Upper lobe of left lung (tissue), 6 donors: Measurements from ENCODE around the gene COX8A. TPM values are rescaled to one million over a fixed set of nuclear protein-coding genes. Genes with fewer than 3 reads are reported as not detected.

ENCODE experiments used
- ATAC-seq, 2 donors: fragments of 200-7000 bp; cut with Tn5 transposase; one replicate each; pipeline ENCODE4 v1.9.1; 2022; ENCODE audit warnings: mild to moderate bottlenecking in 2 of 2, moderate library complexity in 2 of 2; ENCODE audit not compliant: low FRiP score in 2 of 2
- DNase-seq, 2 donors: peaks; one replicate each; pipeline ENCODE4 v3.0.0-alpha.2; 2019 to 2020
- H3K27ac ChIP-seq, 4 donors: fragments of 200-600 bp; sonication (generic); one replicate each; pipeline ENCODE4 v1.5.1; 2016 to 2019
- H3K27me3 ChIP-seq, 4 donors: fragments of 200-600 bp; sonication (generic); one replicate each; pipeline ENCODE4 v1.5.1; 2017 to 2019
- H3K36me3 ChIP-seq, 4 donors: fragments of 200-600 bp; sonication (generic); one replicate each; pipeline ENCODE4 v1.5.1; 2016 to 2019
- H3K4me1 ChIP-seq, 4 donors: fragments of 200-600 bp; sonication (generic); one replicate each; pipeline ENCODE4 v1.5.1; 2018 to 2019
- H3K4me3 ChIP-seq, 4 donors: fragments of 200-600 bp; sonication (generic); one replicate each; pipeline ENCODE4 v1.5.1; 2017 to 2019; ENCODE audit warnings: mild to moderate bottlenecking in 2 of 4, moderate library complexity in 1 of 4
- H3K9me3 ChIP-seq, 4 donors: fragments of 200-600 bp; sonication (generic); one replicate each; pipeline ENCODE4 v1.5.1; 2018 to 2019
- EP300 ChIP-seq, 4 donors: sonication (generic); formaldehyde crosslinking; IDR thresholded peaks; one replicate each; pipeline ENCODE4 v1.5.1; 2017; ENCODE audit warnings: antibody characterized with exemption in 4 of 4, control low read depth in 2 of 4
- POLR2A ChIP-seq, 4 donors: fragments of 450-650 bp; IDR thresholded peaks; one replicate each; pipeline ENCODE4 v1.5.1; 2016 to 2017; ENCODE audit warnings: antibody characterized with exemption in 4 of 4, mild to moderate bottlenecking in 2 of 4
- POLR2AphosphoS5 ChIP-seq, 2 donors: sonication (generic); formaldehyde crosslinking; IDR thresholded peaks; one replicate each; pipeline ENCODE4 v1.5.1; 2017; ENCODE audit warnings: antibody characterized with exemption in 2 of 2
- WGBS, 2 donors: methylation state at CpG; one replicate each; pipeline ENCODE4 v1.1.5; 2017 to 2018; 5-methylcytosine and 5-hydroxymethylcytosine counted together
- total RNA-seq, 6 donors: library from RNA; depleted of rRNA in 4 of 6; stranded (reverse); fragments of >200 nt in 4 of 6; gene quantifications; one replicate each; pipeline versions ENCODE4 v1.1.0 to v1.2.1, GENCODE V29; 2016 to 2021
- TF ChIP-seq, protein P1 (sequence below), 6 experiments: fragments of 450-650 bp in 4 of 6; fragments of 200-600 bp in 2 of 6; sonication (generic) in 2 of 6; IDR thresholded peaks; one replicate each; pipeline ENCODE4 v1.5.1; 2016 to 2019; ENCODE audit warnings: antibody characterized with exemption in 6 of 6
- donor health status: DM: no; HTN: no; CAD: no; lungs with moderate emphysema.
- donor health status: DM: no; HTN: yes; CAD: no; lungs with severe emphysema.

The COX8A gene
- total RNA-seq, 6 donors from 2014 or later, result 184 to 510 (median 271) TPM

GRCh38 chr11:63997801-63998337 is 23.4 kb downstream of the COX8A start:
- TF ChIP-seq, protein P1, sequence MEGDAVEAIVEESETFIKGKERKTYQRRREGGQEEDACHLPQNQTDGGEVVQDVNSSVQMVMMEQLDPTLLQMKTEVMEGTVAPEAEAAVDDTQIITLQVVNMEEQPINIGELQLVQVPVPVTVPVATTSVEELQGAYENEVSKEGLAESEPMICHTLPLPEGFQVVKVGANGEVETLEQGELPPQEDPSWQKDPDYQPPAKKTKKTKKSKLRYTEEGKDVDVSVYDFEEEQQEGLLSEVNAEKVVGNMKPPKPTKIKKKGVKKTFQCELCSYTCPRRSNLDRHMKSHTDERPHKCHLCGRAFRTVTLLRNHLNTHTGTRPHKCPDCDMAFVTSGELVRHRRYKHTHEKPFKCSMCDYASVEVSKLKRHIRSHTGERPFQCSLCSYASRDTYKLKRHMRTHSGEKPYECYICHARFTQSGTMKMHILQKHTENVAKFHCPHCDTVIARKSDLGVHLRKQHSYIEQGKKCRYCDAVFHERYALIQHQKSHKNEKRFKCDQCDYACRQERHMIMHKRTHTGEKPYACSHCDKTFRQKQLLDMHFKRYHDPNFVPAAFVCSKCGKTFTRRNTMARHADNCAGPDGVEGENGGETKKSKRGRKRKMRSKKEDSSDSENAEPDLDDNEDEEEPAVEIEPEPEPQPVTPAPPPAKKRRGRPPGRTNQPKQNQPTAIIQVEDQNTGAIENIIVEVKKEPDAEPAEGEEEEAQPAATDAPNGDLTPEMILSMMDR (IDR thresholded peaks at IDR 0.05), result no peak
- TF ChIP-seq EP300 (IDR thresholded peaks at IDR 0.05) (no peak), POLR2AphosphoS5 (IDR thresholded peaks at IDR 0.05) (no peak), POLR2A (IDR thresholded peaks at IDR 0.05) (no peak)
- Histone ChIP-seq H3K27ac (no peak overlapping the region), H3K27me3 (no peaks in the 10 kb centered on the region), H3K4me1 (peaks cover 30 to 40% (median 33%) of the 10 kb centered on the region in 4 donors), H3K9me3 (no peaks in the 10 kb centered on the region), H3K36me3 (peaks cover 6 to 61% (median 43%) of the 10 kb centered on the region in 4 donors), H3K4me3 (no peak overlapping the region)
- no peak for ATAC-seq
- WGBS, 2 donors, result 81 to 87% methylated on average over 6 to 11 of the region's 11 CpGs
- peak in 1 of 2 donors; percentile 51 for DNase-seq

DNA sequence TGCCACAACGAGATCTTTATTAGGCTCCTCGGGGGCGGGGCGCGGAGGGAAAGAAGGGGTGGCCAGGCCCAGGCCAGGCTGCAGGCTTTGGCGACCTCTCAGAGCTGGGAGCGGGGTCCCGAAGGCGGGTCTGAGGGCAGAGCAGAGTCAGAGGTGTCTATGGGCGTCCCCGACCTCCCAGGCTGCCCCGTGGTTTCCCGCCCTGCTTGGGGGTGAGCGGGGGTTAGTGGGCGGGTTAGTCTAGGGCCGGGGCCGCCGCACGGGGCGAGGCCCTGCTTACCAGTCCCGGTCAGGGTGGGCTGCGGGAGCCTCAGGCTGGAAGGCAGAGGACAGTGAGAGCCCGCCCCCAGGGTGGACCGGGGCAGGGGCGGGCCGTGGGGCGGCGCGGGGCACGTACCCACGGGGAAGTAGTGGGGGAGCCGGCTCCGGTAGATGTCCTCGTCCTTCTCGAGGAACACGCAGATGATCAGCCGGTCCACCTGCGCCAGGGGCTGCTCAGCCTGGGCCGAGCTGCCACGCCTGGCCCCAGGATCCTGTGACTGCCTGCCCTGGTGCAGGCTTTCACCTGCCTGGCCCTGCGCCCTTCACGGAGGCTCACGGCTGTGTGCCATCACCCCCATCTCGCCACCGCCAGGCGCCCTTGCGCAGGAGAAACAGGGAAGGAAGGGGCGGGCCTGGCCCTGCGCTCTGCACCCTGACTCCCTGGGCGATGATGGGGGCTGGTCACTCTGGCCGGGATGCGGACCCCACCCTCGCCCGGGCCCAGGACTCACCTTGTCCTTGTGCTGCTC is 24.3 kb downstream of the COX8A start:
- Histone ChIP-seq H3K27me3 (no peaks in the 10 kb centered on the region), H3K36me3 (peaks cover 6 to 53% (median 43%) of the 10 kb centered on the region in 4 donors), H3K27ac (no peak overlapping the region), H3K4me3 (peak overlapping the region in 3 of 4 donors; percentile 16 to 48 (median 40)), H3K4me1 (peaks cover 30 to 40% (median 33%) of the 10 kb centered on the region in 4 donors), H3K9me3 (no peaks in the 10 kb centered on the region)
- DNase-seq, result peak in 1 of 2 donors; percentile 86
- 82 to 84% methylated on average over 38 to 54 of the region's 54 CpGs for WGBS, 2 donors
- TF ChIP-seq, protein P1 (IDR thresholded peaks at IDR 0.05), result no peak
- no peak for TF ChIP-seq EP300 (IDR thresholded peaks at IDR 0.05)
- TF ChIP-seq POLR2AphosphoS5 (IDR thresholded peaks at IDR 0.05), result no peak
- TF ChIP-seq POLR2A (IDR thresholded peaks at IDR 0.05), result no peak
- ATAC-seq, result no peak

GRCh38 chr11:63999349-64000025 is 25.1 kb downstream of the COX8A start:
- ATAC-seq, result peak in 1 of 2 donors; percentile 60
- Histone ChIP-seq H3K36me3 (peaks cover 6 to 46% (median 41%) of the 10 kb centered on the region in 4 donors), H3K4me3 (peak overlapping the region in 3 of 4 donors; percentile 16 to 48 (median 40)), H3K4me1 (peaks cover 30 to 40% (median 33%) of the 10 kb centered on the region in 4 donors), H3K27me3 (no peaks in the 10 kb centered on the region), H3K9me3 (no peaks in the 10 kb centered on the region), H3K27ac (no peak overlapping the region)
- DNase-seq, result peak in 1 of 2 donors; percentile 90
- TF ChIP-seq EP300 (IDR thresholded peaks at IDR 0.05) (no peak), POLR2AphosphoS5 (IDR thresholded peaks at IDR 0.05) (no peak), POLR2A (IDR thresholded peaks at IDR 0.05) (no peak)
- TF ChIP-seq, protein P1 (IDR thresholded peaks at IDR 0.05), result no peak
- 45% methylated on average over 52 of the region's 59 CpGs; no CpG with 5 or more reads in 1 of the 2 donors for WGBS, 2 donors

GRCh38 chr11:64000026-64000739 is 25.8 kb downstream of the COX8A start:
- H3K9me3 ChIP-seq, result no peaks in the 10 kb centered on the region
- no peak for TF ChIP-seq POLR2AphosphoS5 (IDR thresholded peaks at IDR 0.05)
- TF ChIP-seq, protein P1 (IDR thresholded peaks at IDR 0.05), result peak; percentile 86 to 97 (median 96)
- ATAC-seq (peak; percentile 69 to 92), DNase-seq (peak; percentile 63 to 95)
- peaks cover 6 to 39% (median 36%) of the 10 kb centered on the region in 4 donors for H3K36me3 ChIP-seq
- H3K4me3 ChIP-seq, result peak overlapping the region in 3 of 4 donors; percentile 36 to 48 (median 40)
- peaks cover 30 to 40% (median 33%) of the 10 kb centered on the region in 4 donors for H3K4me1 ChIP-seq
- 8% methylated on average over 22 of the region's 67 CpGs; no CpG with 5 or more reads in 1 of the 2 donors for WGBS, 2 donors
- H3K27ac ChIP-seq, result no peak overlapping the region
- H3K27me3 ChIP-seq, result no peaks in the 10 kb centered on the region
